Calu3 (cell line): ENCODE data around the gene HOXA3. TPM values are rescaled to one million over a fixed set of nuclear protein-coding genes. Genes with fewer than 3 reads are reported as not detected.

Source experiments
- BruUV-seq: library from RNA; stranded (reverse); fragments of 400-500 nt; replicated peaks from 2 replicates; lab custom pipeline; 2021; lab: Mats Ljungman, UMichigan
- CTCF ChIA-PET: fragments of 300-600 bp; sonication (Branson Sonifier 250); formaldehyde crosslinking; loops from one replicate; lab custom pipeline; 2022; ENCODE audit warnings: antibody characterized with exemption; lab: Charles Lee
- DNase-seq: peaks from one replicate; pipeline ENCODE4 v3.0.0; 2022
- H3K27ac Mint-ChIP-seq: one replicate; pipeline ENCODE4 v1.8.0; 2022; ENCODE audit warnings: mixed read lengths; ENCODE audit not compliant: unreplicated experiment
- H3K27me3 Mint-ChIP-seq: one replicate; pipeline ENCODE4 v1.8.0; 2022; ENCODE audit warnings: mixed read lengths; ENCODE audit not compliant: unreplicated experiment
- H3K36me3 Mint-ChIP-seq: one replicate; pipeline ENCODE4 v1.8.0; 2022; ENCODE audit warnings: mild to moderate bottlenecking, moderate library complexity, mixed read lengths; ENCODE audit not compliant: insufficient read depth, unreplicated experiment
- H3K4me1 Mint-ChIP-seq: one replicate; pipeline ENCODE4 v1.8.0; 2022; ENCODE audit warnings: mild to moderate bottlenecking, low read depth, mixed read lengths; ENCODE audit not compliant: unreplicated experiment
- H3K4me3 Mint-ChIP-seq: one replicate; pipeline ENCODE4 v1.8.0; 2022; ENCODE audit warnings: mild to moderate bottlenecking, low read depth, moderate library complexity, mixed read lengths; ENCODE audit not compliant: unreplicated experiment
- H3K9me3 Mint-ChIP-seq: one replicate; pipeline ENCODE4 v1.8.0; 2022; ENCODE audit warnings: low read depth, mixed read lengths; ENCODE audit not compliant: unreplicated experiment
- intact Hi-C: fragments of 100-400 bp; cut with micrococcal nuclease; formaldehyde crosslinking; loops from one replicate; pipeline ENCODE4 v1.10.0; 2022; ENCODE audit not compliant: unreplicated experiment
- total RNA-seq: library from RNA; stranded (reverse); gene quantifications from 2 replicates; pipeline ENCODE4 v1.2.3, GENCODE V29; 2022
- TF ChIP-seq, protein P1 (sequence below): fragments of 200-600 bp; IDR thresholded peaks from one replicate; pipeline ENCODE4 v1.8.0; 2022; ENCODE audit warnings: antibody characterized with exemption; ENCODE audit not compliant: unreplicated experiment

HOXA3 gene
- total RNA-seq, 1 experiment from 2014 or later: 20.9 TPM

- intact Hi-C loops: no loop called here
- Mint-ChIP-seq H3K9me3 (no peaks in the 10 kb centered on the region), H3K4me1 (no peaks in the 10 kb centered on the region), H3K27ac (no peak overlapping the region), H3K36me3 (peaks cover 10% of the 10 kb centered on the region), H3K27me3 (peaks cover 74% of the 10 kb centered on the region), H3K4me3 (no peak overlapping the region)
- DNase-seq: no peak
- TF ChIP-seq, protein P1, sequence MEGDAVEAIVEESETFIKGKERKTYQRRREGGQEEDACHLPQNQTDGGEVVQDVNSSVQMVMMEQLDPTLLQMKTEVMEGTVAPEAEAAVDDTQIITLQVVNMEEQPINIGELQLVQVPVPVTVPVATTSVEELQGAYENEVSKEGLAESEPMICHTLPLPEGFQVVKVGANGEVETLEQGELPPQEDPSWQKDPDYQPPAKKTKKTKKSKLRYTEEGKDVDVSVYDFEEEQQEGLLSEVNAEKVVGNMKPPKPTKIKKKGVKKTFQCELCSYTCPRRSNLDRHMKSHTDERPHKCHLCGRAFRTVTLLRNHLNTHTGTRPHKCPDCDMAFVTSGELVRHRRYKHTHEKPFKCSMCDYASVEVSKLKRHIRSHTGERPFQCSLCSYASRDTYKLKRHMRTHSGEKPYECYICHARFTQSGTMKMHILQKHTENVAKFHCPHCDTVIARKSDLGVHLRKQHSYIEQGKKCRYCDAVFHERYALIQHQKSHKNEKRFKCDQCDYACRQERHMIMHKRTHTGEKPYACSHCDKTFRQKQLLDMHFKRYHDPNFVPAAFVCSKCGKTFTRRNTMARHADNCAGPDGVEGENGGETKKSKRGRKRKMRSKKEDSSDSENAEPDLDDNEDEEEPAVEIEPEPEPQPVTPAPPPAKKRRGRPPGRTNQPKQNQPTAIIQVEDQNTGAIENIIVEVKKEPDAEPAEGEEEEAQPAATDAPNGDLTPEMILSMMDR: no peak
- BruUV-seq: no TSS peak
- CTCF ChIA-PET: interaction anchor here (0.5 to 1.5 kb wide), 3 partner anchors 10 to 1190 kb away, joined by 3 to 5 read pairs (median 4); partner anchors contain the start of gene HOXA13
Measured at GRCh38 chr7:27189997-27190748, 37.8 kb upstream of the HOXA3 start.

- Mint-ChIP-seq H3K36me3 (peaks cover 17% of the 10 kb centered on the region), H3K27me3 (peaks cover 82% of the 10 kb centered on the region), H3K4me3 (no peak overlapping the region), H3K27ac (no peak overlapping the region), H3K4me1 (peaks cover 6% of the 10 kb centered on the region), H3K9me3 (no peaks in the 10 kb centered on the region)
- intact Hi-C loops: no loop called here
- TF ChIP-seq, protein P1: no peak
- no TSS peak for BruUV-seq
- CTCF ChIA-PET: interaction anchor here (0.9 to 1.7 kb wide), 2 partner anchors 11 to 12 kb away, joined by 3 read pairs; partner anchors contain the start of gene HOXA13
- no peak for DNase-seq
Measured at GRCh38 chr7:27189295-27189996, 37.1 kb upstream of the HOXA3 start.

DNA sequence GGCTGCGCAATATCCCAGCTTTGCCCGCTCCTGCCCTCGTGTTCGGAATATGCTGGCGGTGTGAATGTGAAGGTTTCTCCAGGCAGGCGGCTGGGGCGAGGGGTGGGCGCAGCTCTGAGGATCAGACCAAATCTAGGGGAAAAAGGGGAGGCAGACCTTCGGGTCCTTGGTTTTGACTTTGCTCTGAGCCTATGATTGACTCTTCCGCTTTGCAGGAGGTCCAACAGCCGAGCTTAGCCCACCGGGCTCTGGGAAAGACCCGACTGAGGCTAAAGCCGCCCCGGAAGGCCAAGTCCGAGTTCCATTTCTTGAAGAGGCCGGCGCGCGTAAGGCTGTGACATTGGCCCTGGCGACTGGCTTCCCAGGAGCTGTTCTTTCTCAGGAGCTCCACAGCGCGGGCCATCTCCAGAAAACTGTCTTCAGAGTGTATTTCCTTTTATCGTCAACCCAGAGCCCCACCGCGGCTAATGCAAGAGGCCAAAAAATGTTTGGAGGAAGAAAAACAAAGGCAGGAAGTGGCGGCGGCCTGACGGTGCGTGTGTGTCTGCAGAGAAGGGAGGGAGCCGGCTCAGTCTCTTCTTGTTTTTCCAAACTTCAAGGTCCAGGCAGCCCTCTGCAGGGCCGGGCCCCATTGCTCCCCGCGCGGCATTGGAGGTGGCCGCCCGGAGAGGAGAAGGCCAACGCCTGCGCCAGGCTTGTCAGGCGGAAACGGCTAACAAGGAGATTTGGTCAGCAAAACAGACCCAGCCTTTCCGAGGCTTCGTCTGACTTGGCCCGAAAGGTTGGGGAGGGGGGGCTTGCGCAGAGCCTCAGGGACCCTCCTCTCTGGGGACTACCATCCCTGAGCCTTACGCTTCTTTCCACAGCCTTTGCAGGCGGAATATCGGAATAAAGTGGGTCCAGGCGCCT lies 36.3 kb upstream of the HOXA3 start:
- no TSS peak for BruUV-seq

More for the DNA sequence above, 36.3 kb upstream of the HOXA3 start:
- H3K27ac Mint-ChIP-seq: no peak overlapping the region
- CTCF ChIA-PET: interaction anchor here (1.7 kb wide), 1 partner anchor 12 kb away, joined by 3 read pairs; no protein-coding TSS in a partner anchor
- peaks cover 25% of the 10 kb centered on the region for H3K36me3 Mint-ChIP-seq
- intact Hi-C loops: no loop called here
- TF ChIP-seq, protein P1: no peak
- peaks cover 7% of the 10 kb centered on the region for H3K4me1 Mint-ChIP-seq
- peaks cover 85% of the 10 kb centered on the region for H3K27me3 Mint-ChIP-seq
- H3K4me3 Mint-ChIP-seq: peak overlapping the region; percentile 76
- no peak for DNase-seq
- no peaks in the 10 kb centered on the region for H3K9me3 Mint-ChIP-seq
